IPS-NIHi7 (cell line): ENCODE data around the gene TPM1.

ENCODE experiments used
- DNase-seq: peaks from one replicate; pipeline ENCODE4 v3.0.0; 2012; ENCODE audit warnings: mixed read lengths; ENCODE audit errors: extremely low spot score

The TPM1 gene

GRCh38 chr15:63075015-63075983, 32.8 kb downstream of the TPM1 start:
- DNase-seq = no peak

- no peak for DNase-seq
Observed at GRCh38 chr15:63075984-63076713, 33.6 kb downstream of the TPM1 start.

- peak; percentile 46 for DNase-seq
Observed at GRCh38 chr15:63076714-63077046, 34.1 kb downstream of the TPM1 start.

- DNase-seq = no peak
Observed at GRCh38 chr15:63077952-63078351, 35.4 kb downstream of the TPM1 start.

- no peak for DNase-seq
Observed at GRCh38 chr15:63079947-63080626, 37.5 kb downstream of the TPM1 start.

GRCh38 chr15:63080634-63081250, 38.2 kb downstream of the TPM1 start:
- no peak for DNase-seq

- no peak for DNase-seq
Observed at GRCh38 chr15:63082366-63082765, 39.8 kb downstream of the TPM1 start.

GRCh38 chr15:63083044-63083443, 40.5 kb downstream of the TPM1 start:
- no peak for DNase-seq

- peak; percentile 41 for DNase-seq
Observed at GRCh38 chr15:63083541-63083940, 41.0 kb downstream of the TPM1 start.

GRCh38 chr15:63084806-63085205, 42.3 kb downstream of the TPM1 start:
- DNase-seq = no peak

- no peak for DNase-seq
Observed at GRCh38 chr15:63085289-63085688, 42.7 kb downstream of the TPM1 start.

GRCh38 chr15:63086271-63086670, 43.7 kb downstream of the TPM1 start:
- DNase-seq = no peak

GRCh38 chr15:63086947-63087346, 44.4 kb downstream of the TPM1 start:
- DNase-seq = no peak

- DNase-seq = no peak
Observed at GRCh38 chr15:63088533-63089245, 46.1 kb downstream of the TPM1 start.

- peak; percentile 55 for DNase-seq
Observed at GRCh38 chr15:63089260-63090043, 46.9 kb downstream of the TPM1 start.

- no peak for DNase-seq
Observed at GRCh38 chr15:63090472-63090871, 47.9 kb downstream of the TPM1 start.

- no peak for DNase-seq
Observed at GRCh38 chr15:63090887-63091286, 48.3 kb downstream of the TPM1 start.

- DNase-seq = no peak
Observed at GRCh38 chr15:63091679-63092446, 49.3 kb downstream of the TPM1 start.

GRCh38 chr15:63093486-63094205, 51.1 kb downstream of the TPM1 start:
- DNase-seq = peak; percentile 91
